M059J (cell line): ENCODE results near the gene KRT222. TPM values are rescaled to one million over a fixed set of nuclear protein-coding genes. Genes with fewer than 3 reads are reported as not detected.

Experiments used
- DNase-seq: peaks from one replicate; pipeline ENCODE4 v3.0.0-alpha.2; 2012; ENCODE audit warnings: low read depth
- total RNA-seq: library from RNA; depleted of rRNA; stranded (reverse); fragments of >200 nt; shearing (Covaris generic); gene quantifications from 2 replicates; pipeline ENCODE4 v1.2.3, GENCODE V29; 2014

The KRT222 gene
- total RNA-seq, 1 experiment from 2014 or later: 0.07 TPM

DNA sequence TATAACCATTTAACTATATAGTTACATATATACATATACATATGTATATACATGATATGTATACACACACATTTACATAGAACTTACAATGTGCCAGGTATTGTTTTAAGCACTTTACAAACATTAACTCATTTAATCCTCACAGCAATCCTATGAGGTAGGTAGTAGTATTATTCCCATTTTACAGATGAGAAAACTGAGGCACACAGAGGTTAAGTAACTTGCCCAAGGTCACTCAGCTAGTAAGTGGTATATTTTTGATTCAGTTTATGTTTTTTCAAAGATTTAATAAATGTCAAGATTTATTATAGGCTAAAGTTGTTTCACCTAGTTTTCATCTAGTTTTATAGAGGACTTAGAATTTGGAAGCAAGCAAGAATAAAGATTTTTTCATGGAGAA lies 6.6 kb downstream of the KRT222 start:
- DNase-seq: no peak

DNA sequence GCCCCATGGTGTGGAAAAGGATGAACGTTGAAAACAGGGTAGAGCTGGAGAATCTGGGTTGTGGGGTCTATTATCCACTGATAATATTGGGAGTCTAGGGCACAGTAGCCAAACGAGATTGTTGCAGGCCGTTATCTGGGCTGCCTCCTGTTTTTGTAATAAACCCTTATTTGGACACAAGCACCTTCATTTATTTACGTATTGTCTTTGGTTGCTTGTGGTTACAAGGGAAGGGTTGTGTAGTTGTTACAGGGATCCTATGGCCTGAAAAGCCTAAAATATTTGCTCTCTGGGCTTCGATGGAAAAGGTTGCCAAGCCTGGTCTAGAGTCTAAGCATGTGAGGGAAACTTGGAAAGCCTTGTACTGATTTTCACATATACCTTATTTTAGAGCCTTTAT lies 13.0 kb downstream of the KRT222 start:
- DNase-seq: no peak

DNA sequence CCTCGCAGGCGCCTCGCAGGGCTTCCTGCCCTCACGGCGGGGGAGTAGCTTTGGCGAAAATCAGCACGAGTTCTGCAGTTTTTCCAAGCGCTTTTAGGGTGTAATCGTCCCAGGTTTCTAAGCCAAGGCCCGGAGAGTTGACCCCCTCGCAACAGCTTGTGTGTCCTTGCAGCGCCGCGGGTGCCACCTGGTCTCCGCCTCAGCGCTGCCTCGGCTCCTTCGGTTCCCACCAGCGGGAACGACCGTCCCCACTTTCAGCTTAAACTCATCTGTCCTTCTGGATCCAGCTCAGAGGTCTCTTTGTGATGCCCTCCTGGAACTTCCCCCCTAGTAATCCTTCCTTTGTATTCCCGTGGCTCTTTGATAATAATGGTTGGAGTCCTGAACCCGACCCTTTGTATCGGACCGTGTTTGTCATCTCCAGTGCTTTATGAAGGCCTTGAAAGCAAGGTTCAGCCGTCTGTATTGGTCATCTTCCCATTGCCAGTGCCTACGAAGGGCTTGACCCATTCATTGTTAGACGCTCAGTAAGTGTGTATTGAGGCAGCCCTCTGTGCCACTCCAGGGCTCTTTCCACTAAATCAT lies 16.5 kb downstream of the KRT222 start:
- peak; percentile 17 for DNase-seq

DNA sequence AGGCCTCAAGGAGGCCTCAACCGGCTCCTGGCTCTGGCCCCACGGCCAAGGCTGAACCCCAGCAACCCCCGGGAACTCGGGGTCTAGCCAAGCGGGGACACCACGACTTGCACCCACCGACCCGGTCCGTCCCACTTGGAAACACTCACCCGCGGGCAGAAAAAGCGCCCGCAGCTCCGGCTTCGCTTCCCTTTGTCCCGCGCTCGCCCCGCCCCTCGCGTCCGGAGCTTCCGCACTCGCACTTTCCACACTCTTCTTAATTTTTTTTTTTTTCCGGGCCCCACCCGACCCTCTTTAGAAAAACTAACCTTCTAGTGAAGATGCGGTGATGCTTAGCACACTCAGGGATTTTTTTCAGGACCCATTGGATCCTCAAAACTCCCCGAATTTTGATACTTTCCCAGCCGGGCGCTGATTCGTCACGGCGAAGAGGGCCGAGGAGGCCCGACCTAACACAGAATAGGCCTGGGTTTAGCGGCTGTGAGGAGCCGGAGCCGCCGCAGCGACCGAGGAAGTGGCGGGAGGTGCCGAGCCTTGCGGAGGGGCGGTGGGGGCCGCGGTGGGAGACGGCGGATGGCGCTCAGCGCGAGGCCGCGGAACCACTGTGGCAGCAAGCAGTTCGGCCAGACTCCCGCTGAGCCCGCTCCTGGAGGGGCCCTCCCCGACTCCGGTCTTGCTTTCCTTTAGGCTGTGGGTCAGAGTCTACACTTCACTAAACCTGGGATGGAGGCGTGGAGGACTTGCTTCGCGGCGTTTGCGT lies 17.2 kb downstream of the KRT222 start, which contains the start of gene SMARCE1:
TSS of gene SMARCE1 (minus strand) at position 195 of the 760 bp plus-strand sequence. CDS start 2,016 bp downstream, outside the sequence.
- peak; percentile 73 for DNase-seq

DNA sequence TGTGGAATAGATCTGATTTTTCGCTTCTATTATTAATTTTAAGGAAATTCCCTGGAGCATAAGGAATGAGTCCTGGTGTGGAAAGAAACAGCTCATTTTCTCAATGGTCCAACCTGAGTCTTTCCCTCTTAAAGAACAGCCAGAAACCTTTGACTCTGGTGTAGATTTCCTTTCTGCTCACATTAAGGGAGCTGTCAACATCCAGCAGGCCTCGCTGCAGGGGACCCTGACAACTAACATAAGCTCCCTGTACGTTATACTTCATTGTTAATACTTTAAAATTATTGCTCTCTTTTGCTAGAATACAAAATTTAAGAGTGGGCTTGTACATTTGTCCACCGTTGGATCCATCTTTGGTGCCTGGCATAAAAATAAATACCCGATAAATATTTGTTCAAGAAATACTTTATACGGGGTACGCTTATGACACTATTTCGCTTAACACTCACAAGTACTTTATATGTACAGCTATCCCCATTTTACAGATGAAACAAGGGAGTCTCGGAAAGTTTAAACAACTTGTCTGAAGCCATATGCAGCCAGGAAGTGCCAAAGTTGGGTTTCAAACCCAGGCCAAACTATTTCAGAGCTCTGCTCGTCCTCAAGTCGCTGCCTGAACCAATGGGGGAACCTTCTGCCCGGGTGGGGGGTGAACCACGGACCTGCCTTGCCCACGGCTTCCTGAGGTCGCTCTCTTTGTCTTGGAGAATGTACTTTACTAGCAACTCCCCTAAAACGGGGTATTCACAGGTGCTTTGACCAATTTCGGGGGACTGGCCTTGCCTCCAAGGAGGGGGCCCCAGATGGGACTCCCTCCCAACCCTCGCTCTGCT lies 18.0 kb downstream of the KRT222 start:
- DNase-seq: no peak

DNA sequence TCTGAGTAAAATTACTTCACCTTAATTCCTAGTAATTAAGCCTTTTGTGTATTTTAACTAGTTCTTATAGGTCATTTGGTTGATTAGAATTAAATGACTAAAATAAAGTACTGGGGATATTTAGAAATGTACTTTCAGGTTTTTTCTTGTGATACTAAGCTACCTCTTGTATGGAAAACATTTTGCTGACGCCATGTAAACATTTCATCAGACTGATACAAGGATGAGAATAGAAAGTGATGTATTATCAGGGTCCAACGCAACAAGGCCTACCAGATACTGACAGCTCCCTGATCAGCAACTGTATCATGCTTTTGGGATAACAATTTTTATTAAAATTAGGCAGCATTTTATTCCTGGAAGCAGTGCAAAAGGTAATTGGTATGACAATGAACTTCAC lies 19.0 kb downstream of the KRT222 start:
- DNase-seq: no peak

DNA sequence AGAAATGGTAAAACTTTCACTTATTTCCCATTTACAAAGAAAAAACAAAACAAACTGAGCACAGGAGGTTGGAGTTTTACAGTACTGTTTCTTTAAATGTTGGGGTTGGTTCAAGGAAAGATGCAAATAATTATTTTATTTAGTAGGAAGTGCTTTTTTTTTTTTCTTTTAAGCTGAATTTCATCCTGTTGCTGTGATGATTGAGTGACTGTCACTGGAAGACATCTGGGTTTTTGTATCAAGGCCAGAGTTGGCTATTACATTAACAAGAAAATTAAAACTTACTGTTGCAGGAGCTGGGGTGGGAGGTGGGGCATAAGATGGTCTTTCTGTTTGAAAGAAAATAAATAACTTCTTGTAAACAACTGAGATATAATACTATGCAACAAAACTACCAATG lies 19.7 kb downstream of the KRT222 start:
- DNase-seq: no peak

DNA sequence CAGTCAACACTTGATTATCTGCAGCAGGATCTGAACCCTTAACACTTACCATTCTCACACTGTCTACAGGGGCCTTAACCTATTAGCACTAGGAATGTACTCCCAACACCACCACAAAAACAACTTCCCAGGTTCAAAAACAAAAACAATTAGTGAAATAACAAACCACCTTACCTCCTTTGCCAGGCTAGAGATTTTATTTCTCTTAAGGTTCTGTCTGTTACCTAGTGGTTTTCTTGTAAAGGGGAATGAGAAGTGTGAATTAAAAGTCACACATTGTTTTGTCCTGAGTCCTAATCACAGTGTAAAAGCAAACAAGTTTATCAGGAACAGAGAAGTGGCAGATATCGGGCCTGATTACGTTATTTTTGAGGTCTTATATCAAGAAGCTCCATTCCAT lies 27.0 kb downstream of the KRT222 start:
- DNase-seq: no peak

DNA sequence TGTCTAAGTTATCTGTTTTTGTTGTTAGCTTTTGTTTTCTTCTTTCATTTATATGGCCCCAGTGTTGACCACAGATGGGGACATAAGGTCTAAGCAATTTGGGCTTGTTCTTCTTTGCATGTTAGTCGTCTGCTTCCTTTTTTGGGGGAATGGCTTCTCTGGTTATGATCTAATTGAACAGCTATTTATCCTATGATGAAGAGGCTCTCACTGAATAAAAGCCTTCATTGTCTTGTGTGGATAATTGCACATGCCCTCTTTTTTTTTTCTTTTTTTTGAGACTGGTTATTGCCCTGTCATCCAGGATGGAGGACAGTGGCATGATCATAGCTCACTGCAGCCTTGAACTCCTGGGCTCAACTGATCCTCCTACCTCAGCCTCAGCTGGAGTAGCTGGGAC lies 31.1 kb downstream of the KRT222 start:
- DNase-seq: no peak

DNA sequence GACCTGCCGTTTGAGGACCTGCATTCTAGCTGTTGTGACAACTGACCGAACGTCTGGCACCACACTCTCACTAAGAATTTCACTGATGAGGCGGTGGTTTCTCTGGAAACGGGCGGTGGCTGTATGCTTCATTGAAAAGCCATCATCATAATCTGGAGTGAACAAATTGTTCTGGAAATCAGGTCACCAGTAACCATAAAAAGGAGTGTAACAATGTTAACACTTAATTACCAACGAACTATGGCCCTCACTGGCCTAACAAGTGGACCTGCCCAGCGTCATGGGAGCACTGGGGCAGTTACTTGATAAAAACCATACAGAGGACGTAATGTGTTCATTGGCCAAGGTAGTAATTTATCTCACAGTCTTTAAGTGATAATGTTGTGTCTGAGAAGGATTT lies 32.8 kb downstream of the KRT222 start:
- no peak for DNase-seq

DNA sequence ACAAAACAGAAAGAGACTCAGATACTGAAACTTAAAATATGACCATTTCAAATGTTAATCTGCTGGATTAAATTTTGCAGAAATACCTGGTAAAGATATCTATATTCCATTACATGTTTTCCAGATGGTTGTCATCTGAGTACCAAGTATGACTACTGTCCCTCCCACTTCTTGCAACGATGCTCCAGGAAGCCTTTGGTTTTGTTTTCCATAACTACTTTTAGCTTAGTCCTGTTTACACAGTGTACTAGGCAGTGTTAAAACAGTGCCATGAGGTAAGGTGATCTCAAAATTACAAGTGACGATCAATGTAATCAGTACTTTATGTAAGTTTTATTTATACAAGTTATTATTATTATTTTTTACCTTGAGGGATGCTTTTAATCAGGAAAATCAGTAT lies 35.1 kb downstream of the KRT222 start:
- DNase-seq: no peak

DNA sequence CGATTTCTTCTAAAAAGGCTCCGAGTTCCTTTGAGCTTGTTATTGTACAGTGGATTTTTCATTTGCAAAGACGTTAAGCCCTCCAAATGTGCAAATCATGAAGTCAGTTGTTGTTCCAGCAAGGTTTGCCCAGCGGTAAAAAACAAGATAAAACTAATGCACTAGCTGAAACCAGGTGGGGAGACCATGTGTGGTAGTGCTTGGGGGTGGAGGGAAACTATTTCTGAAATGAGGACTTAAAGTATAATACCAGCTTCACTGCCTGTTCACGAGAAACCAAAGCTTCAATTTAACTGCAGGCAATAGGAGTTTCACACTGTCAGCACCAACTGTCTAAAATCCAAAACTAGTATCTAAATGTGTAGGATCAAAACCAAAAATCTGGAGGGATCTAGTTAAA lies 39.7 kb downstream of the KRT222 start:
- no peak for DNase-seq

DNA sequence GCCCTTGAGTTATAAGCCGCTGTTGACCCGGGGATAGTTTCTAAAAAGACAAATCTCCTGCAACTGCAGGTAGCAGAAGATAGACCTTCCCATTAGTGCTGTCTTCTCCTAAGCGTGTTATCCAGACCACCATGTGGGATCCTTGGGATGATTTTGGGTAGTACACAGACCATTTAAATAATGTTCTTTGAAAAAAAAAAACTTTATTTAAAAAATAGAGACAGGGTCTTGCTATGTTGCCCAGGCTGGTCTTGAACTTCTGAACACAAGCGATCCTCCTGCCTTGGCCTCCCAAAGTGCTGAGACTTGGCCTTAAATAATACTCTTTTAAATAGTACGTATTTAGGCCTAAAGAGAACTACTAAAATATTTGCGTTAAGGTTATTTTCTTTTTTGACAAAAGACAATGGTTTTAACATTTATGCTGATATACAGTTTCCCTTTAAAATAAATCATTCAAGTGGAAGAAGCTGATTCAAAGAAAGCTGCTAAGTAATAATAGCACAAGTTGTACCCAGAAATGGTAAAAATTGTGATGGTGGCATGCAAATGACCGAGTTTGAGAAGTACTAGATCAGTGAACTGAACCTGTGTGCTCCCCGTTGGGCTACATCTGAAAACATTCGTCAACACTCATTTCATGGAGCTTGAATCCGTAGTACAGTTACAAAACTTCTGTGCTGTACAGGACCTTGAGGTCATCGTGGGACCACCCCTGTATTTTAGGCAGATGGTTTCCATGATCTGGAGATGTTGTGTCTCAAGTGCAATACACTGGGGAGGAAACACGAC lies 41.4 kb downstream of the KRT222 start:
- DNase-seq: no peak

DNA sequence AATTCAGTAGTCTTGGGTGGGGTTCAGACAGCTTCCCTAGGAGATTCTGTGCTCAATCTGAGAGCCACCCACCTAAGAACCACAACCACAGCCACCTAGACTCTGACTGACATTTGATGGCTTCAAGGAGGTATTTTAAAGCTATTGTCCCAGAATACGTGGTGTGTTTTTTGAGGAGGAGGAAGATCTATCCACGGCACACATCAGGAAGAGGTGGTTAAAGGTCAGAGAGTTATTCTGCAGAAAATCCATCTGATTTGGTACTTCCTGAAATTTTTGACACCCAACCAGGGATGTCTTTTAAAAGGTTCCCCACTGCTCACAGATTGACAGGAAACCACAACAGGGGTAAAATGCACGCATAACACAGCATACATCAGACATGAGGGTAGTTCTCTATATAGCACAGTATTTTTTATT lies 42.5 kb downstream of the KRT222 start:
- DNase-seq: no peak

DNA sequence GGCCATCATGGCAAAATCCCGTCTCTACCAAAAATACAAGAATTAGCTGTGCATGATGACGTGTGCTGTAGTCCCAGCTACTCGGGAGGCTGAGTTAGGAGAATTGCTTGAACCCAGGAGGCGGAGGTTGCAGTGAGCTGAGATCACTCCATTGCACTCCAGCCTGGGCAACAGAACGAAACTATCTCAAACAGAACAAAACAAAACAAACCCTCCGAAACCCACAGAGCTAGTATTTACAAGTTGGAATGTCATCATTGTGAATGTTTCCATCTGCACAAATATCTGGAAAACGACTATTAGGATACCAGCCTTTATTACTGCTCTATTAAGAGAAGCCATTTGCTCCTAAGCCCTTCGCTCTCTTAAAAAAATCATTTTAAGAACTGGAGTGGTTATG lies 43.4 kb downstream of the KRT222 start:
- DNase-seq: no peak

DNA sequence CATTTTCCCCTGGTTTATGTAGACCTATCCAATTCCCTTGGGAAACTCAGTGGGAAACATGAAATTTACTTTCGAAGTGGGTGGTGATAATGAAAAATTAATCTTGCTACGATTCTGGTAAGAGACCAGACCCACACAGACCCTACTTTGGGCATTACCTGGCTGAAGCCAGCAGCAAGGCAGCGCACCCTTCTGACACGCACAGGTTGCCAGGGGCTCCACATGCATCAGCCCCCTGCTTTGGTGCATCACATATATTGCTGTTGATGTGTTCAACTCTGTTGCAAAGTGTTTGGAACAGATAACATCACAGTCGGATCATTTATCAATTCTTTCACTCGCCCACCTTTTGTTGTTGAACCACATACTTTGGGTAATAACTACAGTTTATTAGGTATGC lies 44.0 kb downstream of the KRT222 start:
- no peak for DNase-seq

DNA sequence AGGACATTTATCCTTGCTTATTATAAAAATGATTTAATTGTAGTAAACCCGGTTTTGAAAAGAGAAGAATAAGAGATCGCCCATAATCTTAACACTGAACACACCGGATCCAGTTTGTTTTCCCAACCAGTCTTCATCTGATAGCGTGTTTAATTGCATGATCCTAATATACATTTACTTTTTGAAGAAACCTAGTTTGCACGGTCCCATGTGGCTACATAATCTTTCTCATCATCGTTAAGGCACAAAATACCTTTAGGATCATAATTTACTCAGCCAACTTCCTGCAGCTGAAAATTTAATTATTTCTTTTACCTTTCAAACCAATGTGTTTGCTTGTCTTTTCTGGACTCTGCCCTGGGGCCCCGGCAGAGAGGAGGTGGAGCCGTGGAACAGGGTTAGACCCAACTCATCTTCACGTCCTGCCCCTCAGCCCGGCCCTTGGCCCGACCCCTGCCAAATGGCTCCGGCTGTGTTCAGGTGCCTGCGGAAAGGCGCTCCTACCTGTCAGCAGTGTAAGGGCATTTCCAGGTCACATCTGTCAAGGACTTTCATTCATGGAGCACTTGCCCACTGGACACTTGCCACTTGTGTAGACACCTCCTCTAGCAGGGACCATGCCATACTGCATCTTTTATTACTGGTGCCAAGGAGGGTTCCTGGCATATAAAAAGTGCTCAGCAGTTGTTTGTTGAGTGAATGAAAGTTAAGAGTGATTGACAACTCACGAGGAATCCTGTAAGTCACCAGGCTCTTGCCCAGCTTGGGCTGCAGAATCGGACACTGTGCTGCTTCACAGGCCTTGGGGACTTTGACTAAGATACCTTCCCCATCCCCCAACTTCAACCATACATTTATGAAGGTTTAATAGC lies 46.0 kb downstream of the KRT222 start:
- no peak for DNase-seq

DNA sequence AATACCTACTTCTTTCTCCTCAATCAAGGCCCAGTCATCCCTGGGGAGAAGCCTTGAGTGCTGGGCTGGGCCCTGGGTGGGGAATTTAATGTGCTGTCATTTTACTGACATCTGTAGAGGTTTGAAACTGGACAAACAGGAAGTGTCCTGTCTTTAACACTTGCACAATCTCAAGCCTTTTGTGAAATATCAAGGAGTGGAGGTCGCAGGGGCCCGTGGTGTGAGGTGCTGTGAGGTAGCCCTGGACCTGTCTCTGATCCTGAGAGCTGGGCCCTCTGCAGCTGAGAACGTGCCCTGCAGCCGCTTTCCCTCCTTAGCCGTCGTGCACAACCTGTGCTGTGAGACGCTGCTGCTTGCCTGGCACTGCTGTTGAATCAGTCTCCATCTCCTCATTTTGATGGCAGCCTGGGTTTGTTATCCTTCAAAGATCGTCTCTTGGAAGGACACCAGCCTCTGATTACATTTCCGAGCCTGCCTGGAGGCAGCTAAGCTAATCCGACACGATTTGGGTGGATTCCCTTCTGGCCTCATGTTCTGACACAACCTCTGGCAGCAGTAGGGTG lies 47.2 kb downstream of the KRT222 start:
- no peak for DNase-seq

DNA sequence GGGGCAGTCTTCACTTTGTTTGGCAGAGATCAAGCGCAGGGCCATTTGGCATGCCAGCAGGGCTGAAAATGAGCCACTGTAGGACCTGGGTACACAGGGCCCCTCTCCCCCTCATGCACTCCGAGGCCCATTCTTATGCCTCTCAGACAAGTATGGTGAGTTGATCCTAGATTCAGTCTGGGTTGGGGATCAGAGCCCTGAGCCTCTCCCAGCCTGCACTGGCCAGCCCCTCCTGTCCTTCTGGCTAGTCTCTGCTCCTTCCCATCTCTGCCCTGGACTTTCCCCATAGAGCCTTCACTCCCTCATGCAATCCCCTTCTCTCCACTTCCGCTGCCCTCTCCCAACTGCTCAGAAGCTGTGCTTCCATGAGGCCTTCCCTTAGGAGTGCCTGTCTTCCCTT lies 48.4 kb downstream of the KRT222 start:
- no peak for DNase-seq

DNA sequence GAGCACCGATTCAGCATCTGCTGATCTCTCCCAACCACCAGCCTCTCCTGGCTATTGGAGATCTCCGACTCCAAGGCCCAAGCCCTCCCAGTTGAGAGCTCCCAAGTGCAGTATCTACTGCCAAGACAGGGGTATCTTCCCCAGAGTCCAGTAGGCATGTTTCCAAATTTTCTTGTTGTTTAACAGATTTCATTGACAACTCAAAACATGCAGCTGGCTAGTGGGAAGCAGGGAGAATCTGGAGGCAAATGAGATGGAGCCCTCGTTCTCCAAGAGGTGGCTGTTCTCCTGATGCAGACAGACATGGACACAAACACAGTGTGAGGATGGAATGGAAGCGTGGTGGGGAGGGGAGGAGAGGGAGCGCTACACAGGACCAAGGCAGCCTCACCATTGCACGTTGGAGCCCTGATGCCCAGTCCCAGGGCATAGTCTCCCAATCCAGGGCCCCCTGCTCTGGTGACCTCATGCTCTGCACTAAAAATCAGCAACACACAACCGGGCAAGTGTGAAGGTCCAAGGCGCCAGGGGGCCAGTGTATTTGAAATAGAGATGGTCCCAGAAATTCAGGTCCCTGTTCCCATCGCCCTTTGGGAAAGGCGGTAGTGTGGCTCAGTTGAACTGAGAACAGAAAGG lies 49.0 kb downstream of the KRT222 start:
- DNase-seq: no peak
